Measurements from ENCODE around the gene LRRC45. TPM values are rescaled to one million over a fixed set of nuclear protein-coding genes. Genes with fewer than 3 reads are reported as not detected.

The LRRC45 gene
- total RNA-seq, 1 donor from 2014 or later: 8.2 TPM

DNA sequence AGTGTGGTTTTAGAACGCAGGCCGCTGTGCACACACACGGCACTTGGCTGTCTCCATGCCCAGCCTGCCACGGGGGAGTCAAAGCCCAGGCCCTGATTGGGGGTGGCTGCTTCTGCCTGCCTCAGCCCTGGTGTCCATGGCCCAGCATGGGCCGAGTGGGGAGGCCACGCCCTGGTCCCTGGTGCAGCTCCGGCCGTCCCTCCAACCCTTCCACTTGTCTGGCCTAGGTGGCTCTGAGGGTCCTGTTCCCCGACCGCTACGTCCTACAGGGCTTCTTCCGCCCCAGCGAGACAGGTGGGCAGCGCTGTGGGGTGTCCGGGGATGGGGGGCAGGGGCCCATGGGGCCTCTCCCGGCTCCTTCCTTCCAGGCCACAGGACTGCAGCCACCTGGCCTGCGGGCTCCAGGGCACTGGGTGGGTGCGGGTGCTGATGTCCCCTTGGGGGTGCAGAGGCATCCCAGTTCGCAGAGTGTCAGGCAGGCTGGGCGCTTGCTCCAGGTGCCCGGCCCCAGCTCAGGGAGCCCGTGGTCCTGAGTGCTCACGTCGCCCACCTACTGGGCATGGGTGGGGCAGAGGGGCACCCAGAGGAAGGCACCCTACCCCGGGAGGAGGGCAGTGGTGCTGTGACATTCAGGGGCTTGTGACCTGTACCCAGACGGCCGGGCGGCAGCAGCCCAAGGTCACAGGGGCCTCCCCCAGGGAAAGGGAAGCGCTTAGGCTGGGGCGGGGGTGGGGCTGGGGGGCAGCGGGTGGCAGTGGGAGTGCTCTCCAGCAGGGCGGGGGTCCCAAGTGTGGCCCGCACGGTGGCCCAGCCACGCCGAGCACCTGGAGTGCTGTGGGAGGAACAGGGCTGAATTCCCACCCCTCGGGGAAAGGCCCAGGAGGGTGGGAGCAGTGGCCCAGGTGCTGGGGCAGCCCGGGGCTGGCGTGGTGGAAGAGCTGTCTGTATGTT is 12.3 kb upstream of the LRRC45 start:
- H3K36me3 Mint-ChIP-seq (ENCODE audit: low read depth): no peaks in the 10 kb centered on the region
- H3K27me3 Mint-ChIP-seq (ENCODE audit: low read depth): no peaks in the 10 kb centered on the region
- H3K27ac Mint-ChIP-seq (ENCODE audit: unreplicated experiment): no peak overlapping the region
- peaks cover 4% of the 10 kb centered on the region for H3K4me1 Mint-ChIP-seq (ENCODE audit: low read depth)
- DNase-seq (ENCODE audit: low spot score): no peak
- H3K4me3 Mint-ChIP-seq (ENCODE audit: unreplicated experiment): no peak overlapping the region
- no peaks in the 10 kb centered on the region for H3K9me3 Mint-ChIP-seq (ENCODE audit: low read depth)
- TF ChIP-seq, protein P1, sequence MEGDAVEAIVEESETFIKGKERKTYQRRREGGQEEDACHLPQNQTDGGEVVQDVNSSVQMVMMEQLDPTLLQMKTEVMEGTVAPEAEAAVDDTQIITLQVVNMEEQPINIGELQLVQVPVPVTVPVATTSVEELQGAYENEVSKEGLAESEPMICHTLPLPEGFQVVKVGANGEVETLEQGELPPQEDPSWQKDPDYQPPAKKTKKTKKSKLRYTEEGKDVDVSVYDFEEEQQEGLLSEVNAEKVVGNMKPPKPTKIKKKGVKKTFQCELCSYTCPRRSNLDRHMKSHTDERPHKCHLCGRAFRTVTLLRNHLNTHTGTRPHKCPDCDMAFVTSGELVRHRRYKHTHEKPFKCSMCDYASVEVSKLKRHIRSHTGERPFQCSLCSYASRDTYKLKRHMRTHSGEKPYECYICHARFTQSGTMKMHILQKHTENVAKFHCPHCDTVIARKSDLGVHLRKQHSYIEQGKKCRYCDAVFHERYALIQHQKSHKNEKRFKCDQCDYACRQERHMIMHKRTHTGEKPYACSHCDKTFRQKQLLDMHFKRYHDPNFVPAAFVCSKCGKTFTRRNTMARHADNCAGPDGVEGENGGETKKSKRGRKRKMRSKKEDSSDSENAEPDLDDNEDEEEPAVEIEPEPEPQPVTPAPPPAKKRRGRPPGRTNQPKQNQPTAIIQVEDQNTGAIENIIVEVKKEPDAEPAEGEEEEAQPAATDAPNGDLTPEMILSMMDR (IDR thresholded peaks at IDR 0.05): no peak

DNA sequence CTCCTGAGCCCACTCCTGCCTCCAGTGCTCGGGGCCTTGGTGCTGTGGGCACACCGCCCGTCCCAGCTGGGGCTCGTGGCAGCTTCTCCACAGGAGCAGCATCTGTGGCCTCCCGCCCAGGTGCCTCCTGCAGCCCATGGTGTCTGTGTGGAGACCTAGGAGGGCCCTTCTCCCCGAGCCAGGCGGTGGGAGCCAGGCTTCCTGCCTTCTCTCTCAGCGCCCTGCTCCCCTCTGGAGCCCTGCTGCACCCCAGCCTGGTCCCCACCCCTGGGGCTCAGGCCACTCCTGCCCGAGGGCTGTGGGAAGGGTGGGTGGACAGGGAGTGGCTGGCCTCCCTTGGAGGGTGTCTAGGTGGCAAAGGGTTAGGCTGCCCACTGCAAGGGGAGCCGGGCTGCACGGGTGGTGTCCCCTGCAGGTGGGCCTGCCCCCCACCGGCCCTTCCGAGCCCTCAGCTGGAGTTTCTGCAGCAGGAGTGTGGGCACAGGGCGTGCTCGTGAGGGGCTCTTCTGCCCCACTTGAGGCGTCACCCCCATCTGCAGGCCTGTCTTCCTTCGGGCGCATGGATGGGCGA is 11.4 kb upstream of the LRRC45 start:
- Mint-ChIP-seq H3K36me3 (ENCODE audit: low read depth) (no peaks in the 10 kb centered on the region), H3K4me3 (ENCODE audit: unreplicated experiment) (no peak overlapping the region)
- DNase-seq (ENCODE audit: low spot score): no peak

DNA sequence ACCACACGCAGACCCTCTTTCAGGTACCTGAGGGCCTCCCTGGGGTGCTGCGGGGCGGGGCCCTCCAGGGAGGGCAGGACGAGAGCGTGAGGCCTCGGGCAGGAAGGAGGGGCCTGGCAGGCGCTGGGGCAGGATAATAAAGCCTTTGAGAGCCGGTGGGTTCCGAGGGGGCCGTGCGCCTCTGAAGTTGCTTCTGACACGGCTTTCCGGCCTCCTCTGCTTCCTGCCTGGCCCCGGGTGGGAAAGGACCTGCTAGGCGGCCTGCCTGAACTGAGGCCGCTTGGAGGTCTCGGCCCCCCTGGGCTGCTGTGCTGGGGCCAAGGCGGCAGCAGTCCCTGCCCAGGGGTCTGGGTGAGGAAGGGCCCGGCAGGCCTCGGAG is 10.9 kb upstream of the LRRC45 start:
- H3K27ac Mint-ChIP-seq (ENCODE audit: unreplicated experiment): no peak overlapping the region
- H3K9me3 Mint-ChIP-seq (ENCODE audit: low read depth): no peaks in the 10 kb centered on the region
- TF ChIP-seq, protein P1 (IDR thresholded peaks at IDR 0.05): no peak
- no peaks in the 10 kb centered on the region for H3K27me3 Mint-ChIP-seq (ENCODE audit: low read depth)
- H3K4me1 Mint-ChIP-seq (ENCODE audit: low read depth): no peaks in the 10 kb centered on the region
- H3K36me3 Mint-ChIP-seq (ENCODE audit: low read depth): no peaks in the 10 kb centered on the region
- H3K4me3 Mint-ChIP-seq (ENCODE audit: unreplicated experiment): no peak overlapping the region
- no peak for DNase-seq (ENCODE audit: low spot score)

More for the DNA sequence above, 11.4 kb upstream of the LRRC45 start:
- TF ChIP-seq, protein P1 (IDR thresholded peaks at IDR 0.05): no peak
- H3K9me3 Mint-ChIP-seq (ENCODE audit: low read depth): no peaks in the 10 kb centered on the region
- H3K4me1 Mint-ChIP-seq (ENCODE audit: low read depth): no peaks in the 10 kb centered on the region
- no peak overlapping the region for H3K27ac Mint-ChIP-seq (ENCODE audit: unreplicated experiment)
- H3K27me3 Mint-ChIP-seq (ENCODE audit: low read depth): no peaks in the 10 kb centered on the region

DNA sequence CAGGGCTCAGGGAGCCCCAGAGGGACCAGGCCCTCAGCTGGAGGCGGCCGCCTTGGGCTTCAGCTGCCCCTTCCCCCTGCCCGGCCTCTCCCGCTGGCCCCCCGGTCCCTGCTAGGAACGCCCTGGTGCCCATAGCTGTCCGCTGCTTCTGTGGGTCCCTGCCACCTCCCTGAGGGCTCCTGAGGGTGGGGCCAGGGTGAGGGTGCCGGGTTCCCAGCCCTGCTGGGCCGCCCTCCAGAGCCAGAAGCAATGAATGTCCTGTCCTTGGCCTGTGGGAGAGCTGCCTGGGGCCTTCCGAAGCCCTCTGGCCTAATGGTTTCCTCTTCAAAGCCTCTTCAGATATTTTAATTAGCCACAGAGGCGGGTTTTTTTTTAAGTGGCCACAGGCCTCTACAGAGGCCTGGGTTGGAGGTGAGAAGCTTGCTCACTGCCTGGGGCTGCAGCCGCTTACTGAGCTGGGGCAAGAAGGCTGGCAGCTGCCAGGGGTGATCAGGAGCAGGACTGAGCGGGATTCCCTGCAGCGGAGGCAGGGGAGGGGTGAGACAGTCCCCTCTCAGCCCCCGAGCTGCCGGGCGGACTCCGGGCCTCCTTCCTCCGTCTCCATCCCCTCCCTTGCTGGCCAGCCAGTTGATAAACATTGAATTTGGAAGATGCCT is 10.3 kb upstream of the LRRC45 start:
- Mint-ChIP-seq H3K9me3 (ENCODE audit: low read depth) (no peaks in the 10 kb centered on the region), H3K36me3 (ENCODE audit: low read depth) (no peaks in the 10 kb centered on the region), H3K4me3 (ENCODE audit: unreplicated experiment) (no peak overlapping the region), H3K27ac (ENCODE audit: unreplicated experiment) (no peak overlapping the region), H3K27me3 (ENCODE audit: low read depth) (no peaks in the 10 kb centered on the region), H3K4me1 (ENCODE audit: low read depth) (no peaks in the 10 kb centered on the region)
- TF ChIP-seq, protein P1 (IDR thresholded peaks at IDR 0.05): no peak
- no peak for DNase-seq (ENCODE audit: low spot score)

DNA sequence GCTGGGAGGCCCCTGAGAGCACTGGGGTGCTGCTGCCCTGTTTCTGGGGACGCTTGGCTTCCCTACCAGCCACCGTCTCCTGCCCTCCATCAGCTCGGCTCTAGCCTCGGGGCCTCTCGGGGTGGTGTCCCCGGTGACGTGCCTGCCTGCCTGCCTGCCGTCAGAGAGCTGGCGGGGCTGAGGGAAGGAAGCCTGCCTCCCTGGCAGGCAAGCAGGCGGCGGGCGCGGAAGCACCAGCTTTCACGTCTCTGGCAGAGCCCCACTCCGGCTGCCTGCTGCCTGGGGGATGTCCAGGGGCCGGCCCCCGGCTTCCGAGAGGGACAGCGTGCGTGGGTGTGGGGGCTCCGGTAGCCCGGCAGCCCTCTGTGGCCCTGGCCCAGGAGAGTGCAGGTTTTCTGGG is 9.8 kb upstream of the LRRC45 start:
- no peak overlapping the region for H3K27ac Mint-ChIP-seq (ENCODE audit: unreplicated experiment)
- H3K36me3 Mint-ChIP-seq (ENCODE audit: low read depth): no peaks in the 10 kb centered on the region
- H3K4me3 Mint-ChIP-seq (ENCODE audit: unreplicated experiment): no peak overlapping the region
- no peaks in the 10 kb centered on the region for H3K9me3 Mint-ChIP-seq (ENCODE audit: low read depth)
- H3K27me3 Mint-ChIP-seq (ENCODE audit: low read depth): no peaks in the 10 kb centered on the region
- no peak for DNase-seq (ENCODE audit: low spot score)
- TF ChIP-seq, protein P1 (IDR thresholded peaks at IDR 0.05): no peak
- no peaks in the 10 kb centered on the region for H3K4me1 Mint-ChIP-seq (ENCODE audit: low read depth)
